ENCODE data around the gene SIAE. TPM values are rescaled to one million over a fixed set of nuclear protein-coding genes. Genes with fewer than 3 reads are reported as not detected.

SIAE gene
- total and polyA plus RNA-seq, 10 of the 15 experiments (the other 5 are each of a cell fraction or from before 2014, with no cell fraction given): 0.93 to 6.9 (median 4.2) TPM

GRCh38 chr11:124639186-124639585 lies 34.4 kb downstream of the SIAE start (continued):
- TF ChIP-seq, protein P1, sequence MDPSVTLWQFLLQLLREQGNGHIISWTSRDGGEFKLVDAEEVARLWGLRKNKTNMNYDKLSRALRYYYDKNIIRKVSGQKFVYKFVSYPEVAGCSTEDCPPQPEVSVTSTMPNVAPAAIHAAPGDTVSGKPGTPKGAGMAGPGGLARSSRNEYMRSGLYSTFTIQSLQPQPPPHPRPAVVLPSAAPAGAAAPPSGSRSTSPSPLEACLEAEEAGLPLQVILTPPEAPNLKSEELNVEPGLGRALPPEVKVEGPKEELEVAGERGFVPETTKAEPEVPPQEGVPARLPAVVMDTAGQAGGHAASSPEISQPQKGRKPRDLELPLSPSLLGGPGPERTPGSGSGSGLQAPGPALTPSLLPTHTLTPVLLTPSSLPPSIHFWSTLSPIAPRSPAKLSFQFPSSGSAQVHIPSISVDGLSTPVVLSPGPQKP (IDR thresholded peaks at IDR 0.05; ENCODE audit: low read depth, low read length): no peak
- TF ChIP-seq SMARCA5 (IDR thresholded peaks at IDR 0.05): no peak
- TF ChIP-seq, protein P2, sequence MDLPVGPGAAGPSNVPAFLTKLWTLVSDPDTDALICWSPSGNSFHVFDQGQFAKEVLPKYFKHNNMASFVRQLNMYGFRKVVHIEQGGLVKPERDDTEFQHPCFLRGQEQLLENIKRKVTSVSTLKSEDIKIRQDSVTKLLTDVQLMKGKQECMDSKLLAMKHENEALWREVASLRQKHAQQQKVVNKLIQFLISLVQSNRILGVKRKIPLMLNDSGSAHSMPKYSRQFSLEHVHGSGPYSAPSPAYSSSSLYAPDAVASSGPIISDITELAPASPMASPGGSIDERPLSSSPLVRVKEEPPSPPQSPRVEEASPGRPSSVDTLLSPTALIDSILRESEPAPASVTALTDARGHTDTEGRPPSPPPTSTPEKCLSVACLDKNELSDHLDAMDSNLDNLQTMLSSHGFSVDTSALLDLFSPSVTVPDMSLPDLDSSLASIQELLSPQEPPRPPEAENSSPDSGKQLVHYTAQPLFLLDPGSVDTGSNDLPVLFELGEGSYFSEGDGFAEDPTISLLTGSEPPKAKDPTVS (IDR thresholded peaks at IDR 0.05; ENCODE audit: low read depth, low read length): no peak
- TF ChIP-seq EGR1 (IDR thresholded peaks at IDR 0.05; ENCODE audit: borderline replicate concordance in 1 of 2, low read depth in 2 of 2, low read length in 2 of 2): no peak
- no peak for TF ChIP-seq CBX3 (IDR thresholded peaks at IDR 0.05; ENCODE audit: borderline replicate concordance, low read depth)

GRCh38 chr11:124638500-124638899 lies 35.0 kb downstream of the SIAE start:
- Histone ChIP-seq H2AFZ (ENCODE audit: control insufficient read depth, low read depth, low read length) (no peak overlapping the region), H3K4me1 (ENCODE audit: control insufficient read depth, insufficient read depth, low read length) (no peaks in the 10 kb centered on the region), H3K79me2 (ENCODE audit: control insufficient read depth, insufficient read depth, low read length) (no peaks in the 10 kb centered on the region), H3K27ac (ENCODE audit: control insufficient read depth, insufficient read depth) (no peak overlapping the region), H3K9ac (ENCODE audit: control insufficient read depth, insufficient read depth, low read length) (no peak overlapping the region), H3K27me3 (replicated peaks in 1 of 2; ENCODE audit: control insufficient read depth in 2 of 2, insufficient read depth in 2 of 2, low read length in 1 of 2) (no peaks in the 10 kb centered on the region), H4K20me1 (ENCODE audit: control insufficient read depth, insufficient read depth) (no peaks in the 10 kb centered on the region), H3K36me3 (ENCODE audit: control insufficient read depth in 2 of 2, insufficient read depth in 2 of 2, low read length in 1 of 2) (peaks cover 0 to 5% of the 10 kb centered on the region in 2 experiments; a peak in 3 of 4 replicates), H3K9me3 (replicated peaks; ENCODE audit: control insufficient read depth, insufficient read depth, low read length) (no peaks in the 10 kb centered on the region; the same call in 2 of the 3 replicates), H3K4me3 (no peak overlapping the region), H3K4me2 (ENCODE audit: control insufficient read depth, insufficient read depth) (no peak overlapping the region)
- DNase-seq (ENCODE audit: low read depth, low spot score) (no peak), FAIRE-seq (no peak), ATAC-seq (no peak)
- intact Hi-C loops (cut with micrococcal nuclease; ENCODE audit: unreplicated experiment) (no loop called here), in situ Hi-C loops (cut with MboI) (no loop called here)
- no peak for TF ChIP-seq BCL11A (IDR thresholded peaks at IDR 0.05; ENCODE audit: low read depth, low read length)
- TF ChIP-seq ZNF622 (IDR thresholded peaks at IDR 0.05): no peak
- TF ChIP-seq STAT1 (conservative IDR thresholded peaks at IDR 0.05): no peak
- no peak for TF ChIP-seq USF1 (IDR thresholded peaks at IDR 0.05; ENCODE audit: borderline replicate concordance, extremely low read length, insufficient read depth, low read depth, low read length)
- no peak for TF ChIP-seq CBX5 (IDR thresholded peaks at IDR 0.05; ENCODE audit: low read depth)
- TF ChIP-seq, protein P3, sequence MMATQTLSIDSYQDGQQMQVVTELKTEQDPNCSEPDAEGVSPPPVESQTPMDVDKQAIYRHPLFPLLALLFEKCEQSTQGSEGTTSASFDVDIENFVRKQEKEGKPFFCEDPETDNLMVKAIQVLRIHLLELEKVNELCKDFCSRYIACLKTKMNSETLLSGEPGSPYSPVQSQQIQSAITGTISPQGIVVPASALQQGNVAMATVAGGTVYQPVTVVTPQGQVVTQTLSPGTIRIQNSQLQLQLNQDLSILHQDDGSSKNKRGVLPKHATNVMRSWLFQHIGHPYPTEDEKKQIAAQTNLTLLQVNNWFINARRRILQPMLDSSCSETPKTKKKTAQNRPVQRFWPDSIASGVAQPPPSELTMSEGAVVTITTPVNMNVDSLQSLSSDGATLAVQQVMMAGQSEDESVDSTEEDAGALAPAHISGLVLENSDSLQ (IDR thresholded peaks at IDR 0.05): no peak
- no peak for TF ChIP-seq SPI1 (IDR thresholded peaks at IDR 0.05; ENCODE audit: borderline replicate concordance, insufficient read depth, low read depth, low read length)
- no peak for TF ChIP-seq CREM (IDR thresholded peaks at IDR 0.05; ENCODE audit: low read depth)
- WGBS (ENCODE audit: insufficient coverage, insufficient replicate concordance, low lambda C conversion rate, missing lambda C conversion rate): 99% methylated on average over 3 of the region's 3 CpGs
- SMC1A ChIA-PET (ENCODE audit: uncharacterized antibody, unreplicated experiment): interaction anchor here (0.8 to 1.7 kb wide), 5 partner anchors 9 to 471 kb away, joined by 3 to 4 read pairs (median 3); no protein-coding TSS in a partner anchor
- POLR2A ChIA-PET: no interaction called here
- BruUV-seq (replicated peaks): no TSS peak
- RAD21 ChIA-PET (ENCODE audit: unreplicated experiment): no interaction called here
- CTCF ChIA-PET: interaction anchor here (0.9 to 7.6 kb wide), 5 partner anchors 9 to 198 kb away, joined by 3 to 52 read pairs (median 3); no protein-coding TSS in a partner anchor
